T follicular helper cell (primary cell): ENCODE results near the gene C1orf226.
"Not testable (repeated sequence)": the region's sequence is repeated elsewhere in the genome, so short reads cannot be mapped to it uniquely, and the experiment has no call there.

ENCODE experiments used
- DNase-seq: peaks from one replicate; pipeline ENCODE4 v3.0.0-alpha.2; 2020; ENCODE audit warnings: low read depth
- total RNA-seq, 2 experiments: gene quantifications; one replicate each; lab custom pipeline; 2026; lab: John Stamatoyannopoulos, UW

The C1orf226 gene
- 0 to 0.26 reads per million in 2 experiments for total RNA-seq

GRCh38 chr1:162381383-162381782 lies at the start of gene C1orf226:
Gene C1orf226, plus strand, starts transcription at chr1:162381728. Its CDS starts 174 bp downstream, at chr1:162381902.
- DNase-seq, result no peak

GRCh38 chr1:162333991-162334390 lies 47.5 kb upstream of the C1orf226 start:
- DNase-seq, result no peak

- no peak for DNase-seq
Measured at GRCh38 chr1:162335126-162335525, 46.4 kb upstream of the C1orf226 start.

- no peak for DNase-seq
Measured at GRCh38 chr1:162336621-162337285, 44.8 kb upstream of the C1orf226 start.

GRCh38 chr1:162342452-162342983 lies 39.0 kb upstream of the C1orf226 start:
- DNase-seq, result no peak

GRCh38 chr1:162343470-162343869 lies 38.1 kb upstream of the C1orf226 start:
- DNase-seq, result no peak

- DNase-seq, result no peak
Measured at GRCh38 chr1:162347281-162347680, 34.2 kb upstream of the C1orf226 start.

- DNase-seq, result no peak
Measured at GRCh38 chr1:162349635-162350330, 31.7 kb upstream of the C1orf226 start.

- no peak for DNase-seq
Measured at GRCh38 chr1:162351246-162351842, 30.2 kb upstream of the C1orf226 start.

GRCh38 chr1:162351874-162352273 lies 29.7 kb upstream of the C1orf226 start:
- DNase-seq, result not testable (repeated sequence)

- DNase-seq, result no peak
Measured at GRCh38 chr1:162353078-162353477, 28.4 kb upstream of the C1orf226 start.

GRCh38 chr1:162353702-162354101 lies 27.8 kb upstream of the C1orf226 start:
- DNase-seq, result no peak

- DNase-seq, result no peak
Measured at GRCh38 chr1:162357681-162358266, 23.8 kb upstream of the C1orf226 start.

- DNase-seq, result no peak
Measured at GRCh38 chr1:162358928-162359327, 22.6 kb upstream of the C1orf226 start.

- no peak for DNase-seq
Measured at GRCh38 chr1:162359523-162360236, 21.8 kb upstream of the C1orf226 start.

GRCh38 chr1:162360237-162360873 lies 21.2 kb upstream of the C1orf226 start:
- no peak for DNase-seq

GRCh38 chr1:162360874-162361260 lies 20.7 kb upstream of the C1orf226 start:
- no peak for DNase-seq

GRCh38 chr1:162361349-162361748 lies 20.2 kb upstream of the C1orf226 start:
- no peak for DNase-seq

GRCh38 chr1:162363823-162364222 lies 17.7 kb upstream of the C1orf226 start:
- no peak for DNase-seq

GRCh38 chr1:162364498-162364897 lies 17.0 kb upstream of the C1orf226 start:
- DNase-seq, result no peak

GRCh38 chr1:162365284-162366020 lies 16.1 kb upstream of the C1orf226 start:
- DNase-seq, result no peak
